ENCODE measurements around the gene CRYBA2.

Gene CRYBA2, protein sequence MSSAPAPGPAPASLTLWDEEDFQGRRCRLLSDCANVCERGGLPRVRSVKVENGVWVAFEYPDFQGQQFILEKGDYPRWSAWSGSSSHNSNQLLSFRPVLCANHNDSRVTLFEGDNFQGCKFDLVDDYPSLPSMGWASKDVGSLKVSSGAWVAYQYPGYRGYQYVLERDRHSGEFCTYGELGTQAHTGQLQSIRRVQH

DNA sequence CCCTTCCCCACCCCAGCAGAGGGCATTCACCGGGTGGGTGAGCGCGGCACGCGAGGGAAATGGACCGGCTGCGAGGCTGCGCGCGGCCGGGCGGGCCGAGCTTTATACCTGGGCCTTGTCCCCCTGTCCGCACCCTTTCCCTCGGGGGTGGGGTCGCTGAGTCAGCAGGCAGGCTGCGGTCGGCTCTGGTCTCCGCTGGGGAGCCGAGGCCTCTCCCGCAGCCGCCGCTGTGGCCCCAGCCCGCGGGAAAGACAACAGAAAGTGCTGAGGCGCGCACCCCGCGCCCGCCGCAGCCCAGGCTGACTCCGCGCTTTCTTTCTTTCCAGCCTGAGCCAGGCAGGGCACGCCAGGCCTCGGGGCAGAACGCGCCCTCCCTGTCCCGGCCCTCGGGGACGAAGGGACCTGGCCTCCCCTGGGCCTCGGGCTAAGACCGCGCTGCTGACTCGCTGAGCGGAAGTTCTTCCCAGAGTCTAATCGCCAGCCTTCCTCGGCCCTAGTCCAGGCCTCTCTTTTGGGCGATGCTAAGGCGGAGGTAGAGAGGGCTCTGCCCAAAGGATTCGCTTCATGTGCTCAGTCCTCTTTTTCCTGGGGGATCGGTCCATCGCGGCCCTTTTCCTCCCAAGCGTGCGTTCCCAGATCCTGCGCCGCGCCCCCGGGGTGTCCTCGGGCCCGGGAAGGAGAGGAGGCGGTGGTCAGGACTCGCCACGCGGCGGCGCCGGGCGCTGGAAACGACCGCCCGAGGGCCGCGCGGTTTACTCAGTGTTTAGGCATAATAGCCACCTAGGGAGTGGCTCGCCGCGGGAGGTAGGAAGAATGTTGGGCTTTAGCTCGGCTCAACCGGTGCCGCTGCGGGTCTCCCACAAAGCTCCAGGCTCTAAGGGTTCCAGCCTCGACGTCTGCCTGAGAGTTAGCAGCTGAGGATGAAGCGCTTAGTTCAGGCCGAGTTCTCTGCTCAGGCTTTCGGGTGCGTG is at the start of gene CRYBA2:
TSS of gene CRYBA2 (minus strand) at position 78 of the 971 bp plus-strand sequence. CDS start 246 bp downstream, outside the sequence.
- TF ChIP-seq, protein P1, sequence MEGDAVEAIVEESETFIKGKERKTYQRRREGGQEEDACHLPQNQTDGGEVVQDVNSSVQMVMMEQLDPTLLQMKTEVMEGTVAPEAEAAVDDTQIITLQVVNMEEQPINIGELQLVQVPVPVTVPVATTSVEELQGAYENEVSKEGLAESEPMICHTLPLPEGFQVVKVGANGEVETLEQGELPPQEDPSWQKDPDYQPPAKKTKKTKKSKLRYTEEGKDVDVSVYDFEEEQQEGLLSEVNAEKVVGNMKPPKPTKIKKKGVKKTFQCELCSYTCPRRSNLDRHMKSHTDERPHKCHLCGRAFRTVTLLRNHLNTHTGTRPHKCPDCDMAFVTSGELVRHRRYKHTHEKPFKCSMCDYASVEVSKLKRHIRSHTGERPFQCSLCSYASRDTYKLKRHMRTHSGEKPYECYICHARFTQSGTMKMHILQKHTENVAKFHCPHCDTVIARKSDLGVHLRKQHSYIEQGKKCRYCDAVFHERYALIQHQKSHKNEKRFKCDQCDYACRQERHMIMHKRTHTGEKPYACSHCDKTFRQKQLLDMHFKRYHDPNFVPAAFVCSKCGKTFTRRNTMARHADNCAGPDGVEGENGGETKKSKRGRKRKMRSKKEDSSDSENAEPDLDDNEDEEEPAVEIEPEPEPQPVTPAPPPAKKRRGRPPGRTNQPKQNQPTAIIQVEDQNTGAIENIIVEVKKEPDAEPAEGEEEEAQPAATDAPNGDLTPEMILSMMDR (conservative IDR thresholded peaks at IDR 0.05; ENCODE audit: low read length) = no peak
- peak within 1 kb of the TSS; percentile 34 for H3K4me3 ChIP-seq (ENCODE audit: low read length)
- DNase-seq (ENCODE audit: low read depth) = no peak

DNA sequence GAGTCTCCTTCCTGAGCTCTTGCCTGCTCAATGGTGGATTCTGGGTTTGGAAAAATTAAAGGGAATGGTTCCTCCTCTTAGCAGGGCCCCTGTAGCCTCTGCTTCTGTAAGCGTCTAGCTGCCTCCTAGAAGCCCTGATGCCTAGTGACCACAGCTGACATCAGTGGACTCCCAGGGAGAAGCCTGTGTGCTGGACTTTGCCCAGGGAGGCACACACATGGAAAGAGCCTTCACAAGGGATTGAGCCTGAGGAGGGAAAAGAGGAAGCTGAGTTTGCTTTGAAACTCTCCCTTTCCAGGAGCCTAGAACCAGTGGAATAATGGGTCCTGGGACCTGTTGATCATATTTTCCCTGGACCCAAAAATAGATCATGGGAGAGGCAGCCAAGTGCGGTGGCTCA is 49.5 kb upstream of the CRYBA2 start:
- no peak overlapping the region for H3K4me3 ChIP-seq (ENCODE audit: low read length)
- TF ChIP-seq, protein P1 (conservative IDR thresholded peaks at IDR 0.05; ENCODE audit: low read length) = no peak
- no peak for DNase-seq (ENCODE audit: low read depth)

DNA sequence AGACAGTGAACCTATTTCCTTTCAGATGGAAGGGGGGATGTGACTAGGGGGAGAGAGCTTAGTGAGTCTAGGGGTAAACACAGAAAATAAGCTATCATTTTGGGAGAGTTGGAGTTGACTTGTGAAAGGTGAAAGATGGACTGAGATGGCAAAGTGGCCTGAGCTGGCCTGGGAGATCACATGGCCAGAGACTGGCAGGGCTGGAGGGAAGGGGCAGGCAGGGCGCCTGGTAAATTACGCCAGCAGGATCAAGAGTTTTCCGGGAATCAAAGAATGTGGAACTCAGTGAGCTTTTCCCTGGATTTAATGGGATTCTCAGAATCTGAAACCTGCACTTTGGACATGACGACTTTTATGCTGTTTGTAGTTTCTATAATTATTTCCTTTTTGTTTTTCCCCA is 48.9 kb upstream of the CRYBA2 start:
- H3K4me3 ChIP-seq (ENCODE audit: low read length) = no peak overlapping the region
- TF ChIP-seq, protein P1 (conservative IDR thresholded peaks at IDR 0.05; ENCODE audit: low read length) = no peak
- DNase-seq (ENCODE audit: low read depth) = no peak

DNA sequence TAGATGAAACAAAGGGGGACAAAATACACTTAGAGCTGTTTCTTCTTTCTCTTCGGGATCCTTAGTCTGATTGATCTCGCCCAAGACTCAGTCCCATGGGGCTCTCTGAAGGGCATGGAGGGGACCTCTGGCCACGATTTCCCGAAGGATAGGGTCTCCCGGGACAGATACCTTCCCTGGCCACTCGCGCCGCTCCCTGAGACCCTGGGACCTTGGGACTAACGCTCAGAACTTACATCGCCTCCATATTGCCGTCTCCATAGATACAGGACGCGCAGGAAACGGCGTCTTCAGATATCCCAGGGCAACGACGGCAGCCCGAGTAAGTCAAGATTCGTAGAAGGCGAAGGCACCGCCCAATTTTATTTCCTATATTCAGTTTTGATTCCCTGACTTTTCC is 48.0 kb upstream of the CRYBA2 start, which contains the start of gene CFAP65:
TSS of gene CFAP65 (minus strand) at position 265 of the 400 bp plus-strand sequence. CDS start 2,468 bp downstream, outside the sequence.
- TF ChIP-seq, protein P1 (conservative IDR thresholded peaks at IDR 0.05; ENCODE audit: low read length) = no peak
- DNase-seq (ENCODE audit: low read depth) = peak; percentile 35
- H3K4me3 ChIP-seq (ENCODE audit: low read length) = peak within 1 kb of the TSS; percentile 59

DNA sequence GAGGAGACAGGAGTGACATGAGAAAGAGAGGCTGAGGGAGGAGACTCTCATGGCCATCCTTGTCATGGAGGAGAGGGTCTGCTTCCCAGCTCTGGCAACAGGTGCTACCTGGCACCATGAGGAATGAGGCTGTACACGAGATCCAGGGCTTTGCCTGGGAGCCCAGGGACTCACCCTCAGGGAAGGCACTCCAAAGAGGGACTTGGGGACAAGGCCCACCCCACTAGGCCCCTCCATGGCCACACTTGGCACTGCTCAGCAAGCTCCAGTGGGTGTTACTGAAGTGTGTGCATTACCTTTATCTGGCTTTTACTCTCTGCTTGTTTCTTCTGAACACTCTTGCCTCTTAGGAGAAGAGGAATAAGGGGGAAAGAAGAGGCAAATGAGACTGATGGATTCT is 45.4 kb upstream of the CRYBA2 start:
- no peak overlapping the region for H3K4me3 ChIP-seq (ENCODE audit: low read length)
- TF ChIP-seq, protein P1 (conservative IDR thresholded peaks at IDR 0.05; ENCODE audit: low read length) = no peak
- DNase-seq (ENCODE audit: low read depth) = no peak

DNA sequence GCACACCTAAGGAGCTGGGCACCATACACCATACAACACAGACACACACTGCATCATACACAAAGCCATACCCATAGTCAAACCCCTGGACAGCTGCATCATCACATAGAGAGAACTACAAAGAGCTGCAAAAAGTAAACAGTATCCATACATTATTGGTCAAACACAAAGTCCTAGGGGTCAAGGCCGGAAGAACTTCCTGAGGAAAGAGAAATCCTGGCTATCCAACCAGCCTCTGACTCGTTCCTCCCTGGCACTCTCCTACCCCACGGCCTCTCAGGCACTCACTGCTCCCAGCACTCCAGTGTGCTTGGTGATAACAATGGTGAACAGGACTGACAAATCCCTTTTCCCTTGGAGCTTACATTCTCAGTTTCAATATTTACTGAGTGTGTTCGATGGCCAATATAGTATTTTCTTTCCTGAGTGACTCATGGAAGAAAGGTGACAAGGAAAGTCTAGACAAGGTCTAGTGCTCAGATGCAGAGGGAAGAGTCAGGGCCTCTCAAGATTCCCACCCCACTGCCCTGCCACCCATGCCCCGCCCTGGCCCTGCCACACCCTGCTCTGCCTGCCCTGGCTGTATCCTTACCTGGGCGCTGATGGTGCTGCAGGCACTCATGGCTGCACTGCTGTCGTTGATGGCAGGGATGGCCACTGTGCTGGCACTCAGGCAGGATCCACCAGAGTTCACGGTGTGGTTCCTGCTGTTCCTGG is 44.7 kb upstream of the CRYBA2 start:
- no peak for DNase-seq (ENCODE audit: low read depth)
- TF ChIP-seq, protein P1 (conservative IDR thresholded peaks at IDR 0.05; ENCODE audit: low read length) = no peak
- H3K4me3 ChIP-seq (ENCODE audit: low read length) = no peak overlapping the region
